HK-2 (cell line): ENCODE data around the gene SMIM3.
"Not testable (repeated sequence)": the region's sequence is repeated elsewhere in the genome, so short reads cannot be mapped to it uniquely, and the experiment has no call there.

Experiments
- DNase-seq: peaks from one replicate; pipeline ENCODE4 v3.0.0-alpha.2; 2018; ENCODE audit not compliant: unreplicated experiment

The SMIM3 gene

GRCh38 chr5:150778517-150779396, at the start of gene SMIM3:
SMIM3 (plus strand) TSS chr5:150778757; CDS start chr5:150795441, 16,684 bp downstream.
- DNase-seq = peak; percentile 66

GRCh38 chr5:150729859-150730258, 48.7 kb upstream of the SMIM3 start:
- DNase-seq = no peak

GRCh38 chr5:150731669-150732242, 46.8 kb upstream of the SMIM3 start:
- no peak for DNase-seq

DNA sequence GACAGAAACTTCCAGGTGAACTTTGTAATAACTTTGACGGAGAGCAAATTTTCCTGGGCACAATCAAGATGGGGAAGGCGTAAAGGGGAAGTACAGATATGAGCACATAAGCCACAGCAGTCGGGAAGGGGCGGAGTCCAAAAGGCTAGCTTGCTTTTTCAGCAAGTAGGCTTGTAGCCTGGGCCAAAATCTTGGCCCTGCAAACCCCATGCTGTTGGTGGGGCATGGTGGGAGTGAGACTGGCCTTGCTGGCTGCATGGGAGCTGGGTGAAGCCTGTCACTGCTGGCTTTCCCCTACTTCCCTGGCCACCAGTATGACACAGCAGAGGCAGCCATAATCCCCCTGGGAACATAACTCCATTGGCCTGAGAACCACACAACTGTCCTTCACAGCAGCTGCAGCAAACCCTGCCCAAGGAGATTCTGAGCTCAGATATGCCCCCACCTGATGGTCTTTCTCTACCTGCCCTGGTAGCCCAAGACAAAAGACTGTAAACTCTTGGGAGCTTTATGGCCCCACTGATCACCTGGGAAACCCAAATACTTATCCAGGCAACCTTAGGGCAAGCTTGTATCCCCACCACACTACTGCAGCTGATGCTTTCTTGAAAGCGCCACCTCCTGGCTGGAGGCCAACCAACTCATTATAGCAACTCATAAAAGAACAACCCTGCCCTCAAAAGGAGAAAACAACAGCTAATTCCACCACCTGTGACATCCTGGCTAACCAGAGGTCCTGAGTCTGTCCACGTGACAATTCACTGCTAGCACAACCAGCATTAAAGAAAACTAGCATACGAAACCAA, 43.8 kb upstream of the SMIM3 start:
- no peak for DNase-seq

- no peak for DNase-seq
Observed at GRCh38 chr5:150738862-150739261, 39.7 kb upstream of the SMIM3 start.

GRCh38 chr5:150740992-150741391, 37.6 kb upstream of the SMIM3 start:
- no peak for DNase-seq

GRCh38 chr5:150742455-150743141, 36.0 kb upstream of the SMIM3 start:
- DNase-seq = not testable (repeated sequence)

DNA sequence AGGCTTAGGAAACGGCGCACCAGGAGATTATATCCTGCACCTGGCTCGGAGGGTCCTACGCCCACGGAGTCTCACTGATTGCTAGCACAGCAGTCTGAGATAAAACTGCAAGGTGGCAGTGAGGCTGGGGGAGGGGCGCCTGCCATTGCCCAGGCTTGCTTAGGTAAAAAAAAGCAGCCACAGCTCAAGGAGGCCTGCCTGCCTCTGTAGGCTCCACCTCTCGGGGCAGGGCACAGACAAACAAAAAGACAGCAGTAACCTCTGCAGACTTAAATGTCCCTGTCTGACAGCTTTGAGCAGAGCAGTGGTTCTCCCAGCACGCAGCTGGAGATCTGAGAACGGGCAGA, 35.4 kb upstream of the SMIM3 start:
- DNase-seq = not testable (repeated sequence)

DNA sequence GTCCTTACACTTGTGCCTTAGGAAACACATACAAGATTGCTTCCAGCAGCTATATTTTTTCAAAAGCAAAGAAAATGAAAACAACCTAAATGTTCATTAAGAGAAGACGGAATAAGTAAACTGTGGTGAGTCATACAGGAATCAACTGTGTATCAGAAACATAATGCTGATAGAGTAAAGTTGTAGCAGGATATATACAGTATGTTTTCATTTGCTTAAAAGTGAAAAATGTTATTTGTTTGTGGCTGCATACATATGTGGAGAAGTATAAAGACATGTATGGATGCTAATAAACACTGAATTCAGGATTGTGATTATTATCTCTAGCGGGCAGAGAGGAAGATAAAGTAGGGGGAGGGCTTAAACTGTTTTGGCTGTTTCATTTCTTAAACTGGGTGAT, 28.1 kb upstream of the SMIM3 start:
- DNase-seq = no peak

- DNase-seq = no peak
Observed at GRCh38 chr5:150751096-150751891, 27.3 kb upstream of the SMIM3 start.

DNA sequence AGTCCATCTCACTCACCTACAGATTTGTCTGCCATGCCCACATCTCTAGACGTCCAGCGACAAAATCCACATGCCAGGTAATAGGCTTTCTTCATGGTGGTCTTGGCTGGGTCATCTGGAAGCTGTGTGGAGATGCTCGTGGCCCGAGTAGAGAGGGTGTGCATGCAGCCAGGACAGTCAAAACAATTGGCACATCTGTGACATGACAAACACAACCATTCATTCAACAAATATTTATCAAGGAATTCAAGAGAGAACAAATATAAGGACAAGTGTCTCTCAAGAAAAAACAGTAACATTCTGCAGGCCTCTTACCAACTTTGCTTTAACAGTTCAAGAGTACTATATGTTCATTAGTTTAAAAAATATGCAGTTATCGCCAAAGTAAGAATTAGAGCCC, 25.1 kb upstream of the SMIM3 start:
- DNase-seq = no peak

- DNase-seq = no peak
Observed at GRCh38 chr5:150753863-150754262, 24.7 kb upstream of the SMIM3 start.

DNA sequence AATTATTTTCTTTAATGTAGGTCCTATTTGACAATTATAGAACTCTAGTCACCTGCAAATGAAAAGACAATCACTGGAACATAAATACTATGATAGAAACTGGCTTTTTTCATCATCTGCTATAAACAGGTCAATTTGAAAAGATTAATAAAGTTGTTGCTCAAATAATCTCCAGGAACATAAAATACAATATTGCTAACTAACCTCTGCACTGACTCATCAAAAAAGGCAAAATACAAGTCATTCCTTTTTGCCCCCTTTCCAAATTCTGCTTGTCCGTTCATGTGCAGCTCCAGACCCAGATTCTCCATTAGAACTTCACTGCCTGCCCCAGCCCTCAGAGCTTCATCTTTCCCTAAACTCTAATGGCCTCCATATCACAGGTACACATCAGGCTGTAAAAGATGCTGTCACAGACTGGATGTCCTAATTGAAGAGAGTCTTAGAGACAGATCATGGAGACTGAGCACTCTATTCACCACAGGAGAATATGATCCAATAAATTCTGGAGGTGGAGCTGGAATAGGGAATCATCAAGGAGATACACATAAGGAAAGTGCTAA, 21.4 kb upstream of the SMIM3 start:
- DNase-seq = no peak

DNA sequence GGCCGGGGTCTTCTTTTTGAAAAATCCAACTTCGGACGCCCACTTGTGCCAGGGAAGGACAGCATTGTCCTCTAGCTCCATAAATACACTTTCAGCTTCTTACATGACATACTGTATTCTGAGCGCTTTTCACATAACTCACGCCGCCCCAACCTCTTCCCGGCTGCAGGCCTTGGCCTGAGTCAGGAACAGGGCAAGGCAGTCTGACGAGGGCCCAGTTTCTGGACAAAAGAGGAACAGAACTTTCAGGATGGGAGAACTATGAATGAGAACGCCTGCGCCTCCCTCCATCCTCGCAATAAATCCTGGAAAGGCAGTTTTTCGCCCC, 20.4 kb upstream of the SMIM3 start:
- no peak for DNase-seq

DNA sequence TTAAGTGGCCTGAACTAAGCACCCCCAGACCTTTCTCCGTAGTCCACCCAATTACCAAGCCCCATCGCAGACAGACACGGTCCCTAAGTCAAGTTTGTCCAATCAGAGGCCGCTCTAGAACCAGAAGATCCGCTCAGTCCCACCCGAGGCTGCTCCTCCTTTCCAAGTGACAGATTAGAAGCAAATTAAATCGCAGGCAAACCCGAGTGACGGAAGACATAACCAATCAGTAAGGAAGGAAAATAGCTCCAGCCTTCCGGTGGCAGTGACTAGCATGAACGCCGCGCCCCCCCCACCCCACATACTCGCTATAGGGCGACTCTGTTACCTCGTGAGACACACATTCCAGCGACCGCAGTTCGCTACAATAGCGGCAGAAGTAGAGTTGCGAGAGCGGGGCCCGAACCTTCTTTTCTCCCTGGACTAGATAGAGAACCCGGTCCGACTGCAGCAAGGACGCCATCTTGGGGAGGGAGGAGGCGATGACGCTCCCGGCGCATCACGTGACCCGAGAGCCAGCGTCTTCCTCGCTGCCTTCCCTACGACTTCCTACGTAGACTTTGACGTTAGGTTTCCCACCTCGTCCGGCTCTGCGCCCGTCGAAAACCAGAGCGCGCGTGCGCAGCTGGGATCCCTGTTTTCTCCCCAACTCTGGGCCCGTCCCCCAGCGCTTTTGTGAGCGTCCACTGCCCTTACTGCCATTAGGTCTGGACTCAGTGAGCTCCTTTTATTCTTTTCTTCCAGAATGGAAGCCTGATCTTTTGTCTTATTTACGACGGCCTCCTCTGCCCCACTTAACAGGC, 19.8 kb upstream of the SMIM3 start, which contains the start of gene DCTN4:
TSS of gene DCTN4 (minus strand) at position 487 of the 803 bp plus-strand sequence. CDS start at position 463, 24 bp downstream.
- peak; percentile 90 for DNase-seq

- DNase-seq = no peak
Observed at GRCh38 chr5:150759334-150759583, 19.3 kb upstream of the SMIM3 start.

GRCh38 chr5:150762211-150762610, 16.3 kb upstream of the SMIM3 start:
- DNase-seq = no peak

DNA sequence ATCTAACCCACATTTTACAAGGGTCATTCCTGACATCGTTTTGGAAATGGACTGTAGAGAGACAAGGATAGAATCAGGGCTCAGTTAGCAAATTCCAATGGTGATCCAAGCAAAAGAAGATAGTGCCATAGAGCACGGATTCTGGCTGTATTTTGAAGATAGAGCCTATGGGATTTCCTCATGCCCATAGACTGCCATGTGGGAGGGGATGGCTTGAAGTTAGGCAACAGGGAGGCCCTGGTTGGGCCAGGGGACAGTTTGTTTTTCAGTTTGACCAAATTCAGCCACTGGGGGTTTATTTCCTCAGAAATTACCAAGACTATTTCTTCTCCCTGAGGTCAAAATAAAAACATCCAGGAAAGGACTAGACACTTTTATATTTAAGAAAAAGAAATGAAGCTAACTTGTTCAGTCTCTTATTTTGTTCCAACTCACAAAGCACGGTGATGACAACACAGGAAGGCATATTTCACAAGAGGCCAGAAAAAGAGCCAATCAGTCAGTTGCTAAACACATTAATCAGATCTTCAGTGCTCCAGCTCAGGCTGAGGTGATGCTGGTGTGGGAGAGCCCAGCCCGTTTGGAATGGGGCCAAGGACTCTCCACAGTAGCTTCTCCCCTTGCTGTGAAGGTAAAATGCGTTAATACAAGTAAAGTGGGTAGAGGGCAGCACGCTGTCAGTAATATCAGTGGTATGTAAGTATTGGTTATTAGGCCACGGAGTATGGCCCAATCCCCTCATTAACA, 15.4 kb upstream of the SMIM3 start:
- DNase-seq = peak; percentile 66

DNA sequence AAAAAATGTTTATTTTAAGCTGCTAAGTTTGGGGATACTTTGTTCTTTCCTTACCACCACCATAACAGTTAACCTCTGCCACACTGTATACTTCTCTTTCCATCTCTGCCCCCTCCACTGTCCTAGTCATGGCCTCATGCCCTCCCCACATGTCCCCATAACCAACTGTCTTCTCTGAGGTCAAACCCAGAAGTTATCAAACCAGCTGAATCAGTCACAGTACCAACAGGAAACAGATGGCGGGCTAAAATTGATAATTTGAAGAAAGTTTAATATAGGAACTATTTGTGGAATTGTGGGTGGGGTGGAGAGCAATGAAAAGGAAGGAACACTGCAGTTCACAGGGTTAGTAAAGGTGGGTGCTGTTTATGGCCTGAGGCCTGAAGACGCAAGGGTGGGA, 14.0 kb upstream of the SMIM3 start:
- no peak for DNase-seq
